DMS114 treated with DMSO at 0.1 percent for 48 hours (cell line): Measurements from ENCODE around the gene ZNF281.
"Not testable (repeated sequence)": the region's sequence is repeated elsewhere in the genome, so short reads cannot be mapped to it uniquely, and the experiment has no call there.

Experiments used
- DNase-seq: peaks from one replicate; lab custom pipeline; 2025; ENCODE audit not compliant: unreplicated experiment; lab: John Stamatoyannopoulos, UW

ZNF281 gene

DNA sequence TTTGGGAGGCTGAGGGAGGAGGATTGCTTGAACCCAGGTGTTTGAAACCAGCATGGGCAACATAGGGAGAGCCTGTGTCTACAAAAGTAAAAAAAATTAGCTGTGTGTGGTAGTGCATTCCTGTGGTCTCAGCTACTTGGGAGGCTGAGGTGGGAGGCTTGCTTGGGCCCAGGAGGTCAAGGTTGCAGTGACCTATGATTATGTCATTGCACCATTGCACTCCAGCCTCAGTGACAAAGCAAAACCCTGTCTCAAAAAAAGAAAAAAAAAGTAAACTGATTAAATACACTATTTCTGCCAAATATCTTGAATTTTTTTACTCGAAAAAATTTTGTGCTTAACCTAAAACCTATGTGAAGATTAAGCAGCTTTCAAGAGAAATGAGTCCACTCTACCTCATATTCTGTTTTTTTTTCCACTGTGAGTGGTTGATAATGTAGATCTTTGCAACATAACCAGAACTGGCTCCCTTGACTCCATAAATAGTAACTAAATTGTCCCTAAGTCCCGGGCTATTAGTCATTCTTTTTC is 19.4 kb upstream of the ZNF281 start:
- DNase-seq: no peak

DNA sequence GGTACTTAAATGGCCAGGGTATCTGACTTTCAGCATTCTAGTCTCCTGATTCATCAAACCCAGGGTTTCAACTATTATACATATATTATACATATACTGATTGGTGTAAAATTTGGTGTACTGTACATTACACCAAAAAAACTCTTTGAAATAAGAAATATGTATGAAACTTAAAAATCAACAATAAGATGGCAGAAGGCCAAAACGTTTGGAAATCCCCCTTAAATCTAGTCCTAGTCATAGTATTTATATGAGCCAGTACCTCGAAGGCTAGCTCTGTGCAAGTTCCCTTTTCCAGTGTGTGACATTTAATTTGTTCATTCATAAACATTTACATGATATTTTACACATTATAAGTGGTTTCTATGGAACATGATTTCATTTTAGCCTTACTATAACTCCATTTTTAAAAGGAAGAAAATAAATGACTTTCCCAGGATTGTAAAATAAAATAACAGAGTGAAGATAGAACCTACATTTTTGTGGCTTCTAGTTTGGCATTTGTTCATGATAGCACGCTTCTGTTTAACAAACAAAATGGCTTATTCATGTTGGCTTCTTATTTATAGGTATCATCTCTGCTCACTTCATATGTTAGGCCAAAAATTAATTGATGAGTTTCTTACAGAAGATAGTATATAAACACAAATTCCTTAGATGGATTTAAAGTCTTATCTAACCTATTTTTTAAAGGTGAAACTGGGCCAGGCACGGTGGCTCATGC is 18.8 kb upstream of the ZNF281 start:
- no peak for DNase-seq

DNA sequence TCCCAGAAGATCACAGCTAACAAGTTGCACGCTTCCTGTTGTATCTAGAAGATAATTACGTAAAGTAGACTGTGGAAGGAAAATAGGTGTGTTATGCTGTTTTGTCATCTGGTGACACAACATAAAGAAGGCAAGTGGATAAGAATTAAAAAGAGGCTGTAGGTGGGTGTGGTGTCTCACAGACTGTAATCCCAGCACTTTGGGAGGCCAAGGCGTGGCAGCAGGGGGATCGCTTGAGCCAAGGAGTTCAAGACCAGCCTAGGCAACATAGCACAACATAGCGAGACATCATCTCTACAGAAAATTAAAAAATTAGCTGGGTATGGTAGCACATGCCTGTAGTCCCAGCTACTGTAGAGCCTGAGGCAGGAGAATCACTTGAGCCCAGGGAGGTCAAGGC is 17.9 kb upstream of the ZNF281 start:
- DNase-seq: no peak

DNA sequence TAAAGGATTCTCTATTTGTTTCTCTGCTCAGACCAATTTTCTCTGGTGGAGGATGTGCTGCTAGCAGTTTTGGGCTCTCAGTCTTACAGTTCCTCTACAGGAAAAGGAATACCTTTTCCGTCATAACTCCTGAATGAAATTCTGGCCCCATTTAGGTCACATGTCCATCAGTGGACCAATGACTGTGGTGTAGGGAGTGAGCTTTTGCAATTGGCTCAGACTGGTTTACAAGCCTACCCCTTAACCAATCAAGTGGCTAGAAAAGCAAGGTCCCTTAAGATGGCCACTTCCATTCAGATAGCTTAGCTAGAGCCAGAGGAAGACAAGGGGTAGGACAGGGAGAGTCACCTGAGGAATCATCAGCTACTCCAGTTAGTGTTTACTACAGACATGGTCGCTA is 16.4 kb upstream of the ZNF281 start:
- no peak for DNase-seq

DNA sequence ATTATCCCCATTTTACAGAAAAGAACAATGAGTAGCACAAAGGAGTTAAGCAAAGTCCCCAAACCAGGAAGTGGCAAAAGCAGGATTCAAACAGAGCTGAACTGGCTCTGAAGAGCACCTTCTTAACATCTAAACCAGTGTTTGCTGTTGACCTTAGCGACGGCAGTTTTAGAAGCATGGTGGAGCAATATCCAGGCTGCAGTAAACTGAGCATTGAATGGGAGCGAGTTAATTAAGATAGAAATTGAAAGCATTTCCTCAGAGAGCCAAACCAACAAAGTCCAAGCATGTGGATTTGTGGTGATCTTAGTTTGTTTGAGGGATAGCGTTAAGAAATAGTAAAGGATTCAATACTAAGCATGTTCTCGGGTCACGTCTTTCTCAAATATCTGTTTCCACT is 13.4 kb upstream of the ZNF281 start:
- DNase-seq: no peak

DNA sequence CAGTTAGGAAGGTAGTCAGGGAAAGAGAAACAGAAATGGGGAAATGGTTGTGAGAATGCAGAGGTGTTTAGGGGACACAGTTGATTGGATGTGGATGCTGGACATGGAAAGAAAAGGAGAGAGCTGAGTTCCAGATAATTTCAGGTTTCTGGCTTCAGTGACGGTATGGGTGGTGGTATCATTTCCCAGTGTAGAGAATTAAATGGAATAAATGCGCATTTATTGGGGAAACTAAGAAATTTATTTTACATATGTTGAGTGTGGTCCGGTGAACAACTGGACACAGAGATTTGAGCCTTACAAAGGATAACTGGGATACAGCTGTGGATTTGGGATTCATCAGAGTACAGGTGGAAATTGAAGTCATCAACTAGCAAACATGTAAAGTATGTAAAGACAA is 12.4 kb upstream of the ZNF281 start:
- DNase-seq: no peak

DNA sequence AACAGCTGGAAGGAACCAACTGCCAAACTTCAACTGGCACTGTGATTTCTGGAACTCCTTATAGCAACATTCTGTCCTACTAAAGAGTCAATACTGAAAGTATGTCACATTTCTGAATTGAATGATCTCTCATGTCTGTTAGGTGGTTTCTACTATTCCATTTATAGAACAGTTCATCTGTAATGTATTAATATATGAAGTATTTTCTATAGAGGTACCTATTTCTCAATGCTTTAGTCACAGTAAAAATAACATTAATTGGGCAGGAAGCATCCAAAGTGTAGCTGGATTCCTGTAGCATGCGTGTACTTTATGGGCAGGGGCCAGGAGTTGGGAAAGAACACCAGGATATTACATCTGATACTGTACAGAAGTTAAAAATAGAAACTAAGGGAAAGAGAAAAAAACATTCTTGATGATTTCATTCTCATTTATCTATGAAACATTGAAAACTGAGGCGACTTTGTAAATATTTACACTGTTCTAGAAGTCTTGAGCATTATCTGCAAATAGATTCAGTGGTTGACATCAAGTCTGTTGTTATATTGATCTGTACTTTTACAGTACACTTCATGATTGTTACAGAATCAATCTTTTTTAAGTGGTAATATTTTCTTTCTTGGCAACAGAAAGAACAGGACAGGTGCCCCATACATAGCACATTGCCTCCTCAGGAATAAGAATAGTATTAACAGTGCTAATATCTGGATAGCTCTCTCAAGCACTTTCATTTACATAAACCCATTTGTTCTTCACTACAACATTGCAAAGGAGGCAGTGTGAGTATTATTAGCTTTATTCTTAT is 6.2 kb upstream of the ZNF281 start:
- no peak for DNase-seq

DNA sequence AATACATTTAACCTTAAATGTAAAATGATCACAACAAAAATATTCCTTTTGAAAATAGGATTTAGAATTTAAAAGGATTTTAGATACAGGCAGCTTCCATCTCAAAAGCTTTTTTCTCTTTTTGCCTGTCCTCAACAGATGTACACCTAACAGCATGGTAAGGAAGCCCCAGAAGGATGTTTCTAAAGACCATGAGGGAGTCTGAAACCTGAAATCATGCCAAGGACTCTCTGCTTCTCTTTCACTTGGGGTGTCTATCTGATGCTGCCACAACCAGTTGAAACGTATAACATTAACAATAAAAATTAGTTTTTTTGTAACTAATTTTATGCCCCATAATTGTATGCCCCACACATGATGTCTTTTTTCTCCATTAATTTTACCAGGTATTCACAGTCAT is 5.4 kb upstream of the ZNF281 start:
- no peak for DNase-seq

DNA sequence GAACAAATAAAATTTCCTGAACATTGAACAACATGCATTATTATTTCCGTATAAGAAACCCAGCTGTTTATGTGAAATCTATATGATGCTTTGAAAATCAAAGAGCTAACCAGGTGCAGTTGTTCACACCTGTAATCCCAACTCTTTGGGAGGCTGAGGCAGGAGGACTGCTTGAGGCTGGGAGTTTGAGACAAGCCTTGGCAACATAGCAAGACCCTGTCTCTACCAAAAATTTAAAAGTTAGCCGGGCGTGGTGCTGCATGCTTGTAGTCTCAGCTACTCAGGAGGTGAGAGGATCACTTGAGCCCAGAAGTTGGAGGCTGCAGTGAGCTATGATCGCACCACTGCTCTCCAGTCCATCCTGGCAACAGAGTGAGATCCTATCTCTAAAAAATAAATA is 4.8 kb upstream of the ZNF281 start:
- no peak for DNase-seq

DNA sequence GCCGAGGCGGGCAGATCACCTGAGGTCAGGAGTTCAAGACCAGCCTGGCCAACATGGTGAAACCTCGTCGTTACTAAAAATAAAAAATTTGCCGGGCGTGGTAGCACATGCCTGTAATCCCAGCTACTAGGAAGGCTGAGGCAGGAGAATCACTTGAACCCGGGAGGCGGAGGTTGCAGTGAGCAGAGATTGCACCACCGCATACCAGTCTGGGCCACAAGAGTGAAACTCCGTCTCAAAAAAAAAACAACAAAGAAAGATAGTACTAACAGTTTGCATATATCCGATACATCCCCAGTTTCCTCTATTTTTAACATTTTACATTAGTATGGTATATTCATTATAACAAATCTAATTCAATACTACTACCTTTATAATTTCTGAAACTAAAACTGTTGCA is 3.9 kb upstream of the ZNF281 start:
- DNase-seq: not testable (repeated sequence)

DNA sequence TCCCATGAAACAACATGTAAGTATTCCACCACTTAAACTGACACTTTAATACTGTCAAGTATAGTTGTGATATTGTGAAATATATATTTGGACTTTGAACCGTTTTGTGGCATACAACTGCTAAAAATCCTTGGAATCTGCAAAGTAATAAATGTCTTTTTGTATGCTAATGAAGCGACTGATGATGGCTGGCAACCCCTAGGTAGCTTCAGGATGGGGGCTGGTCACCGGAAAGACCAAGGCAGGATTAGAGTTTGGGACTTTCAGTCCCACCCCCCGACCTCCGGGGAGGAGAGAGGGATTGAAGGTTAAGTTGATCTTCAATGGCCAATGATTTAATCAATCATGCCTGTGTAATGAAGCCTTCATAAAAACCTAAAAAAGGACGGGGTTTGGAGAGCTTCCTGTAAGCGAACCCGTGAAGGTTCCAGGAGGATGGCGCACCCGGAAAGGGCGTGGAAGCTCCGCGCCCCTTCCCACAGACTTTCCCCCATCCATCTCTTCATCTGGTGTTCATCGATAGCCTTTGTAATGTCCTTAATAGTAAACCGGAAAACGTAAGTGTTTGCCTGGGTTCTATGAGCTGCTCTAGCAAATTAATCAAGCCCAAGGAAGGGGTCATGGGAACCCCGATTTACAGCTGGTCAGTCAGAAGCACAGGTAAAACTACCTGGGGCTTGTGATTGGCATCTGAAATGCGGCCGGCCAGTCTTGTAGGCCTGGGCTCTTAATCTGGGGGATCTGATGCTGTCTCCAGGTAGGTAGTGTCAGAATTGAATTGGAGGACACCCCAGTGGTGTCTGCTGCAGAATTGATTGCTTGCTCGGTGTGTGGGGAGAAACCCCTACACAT is 1.8 kb upstream of the ZNF281 start:
- DNase-seq: no peak

DNA sequence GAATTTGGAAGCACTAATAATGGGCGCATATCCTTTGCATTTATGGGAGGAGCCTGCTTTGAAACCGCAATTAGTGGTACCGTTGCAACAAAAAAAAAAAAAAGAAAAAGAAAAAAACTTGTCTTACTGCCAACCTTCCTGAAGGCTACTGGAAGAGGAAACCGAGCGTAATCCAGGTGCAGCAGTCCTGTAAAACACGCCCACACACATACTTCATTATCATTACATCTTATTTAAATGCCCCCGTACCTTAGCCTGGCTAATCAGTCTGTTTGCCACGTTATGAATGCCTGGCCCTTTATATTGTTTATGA is 686 bp upstream of the ZNF281 start:
- no peak for DNase-seq

DNA sequence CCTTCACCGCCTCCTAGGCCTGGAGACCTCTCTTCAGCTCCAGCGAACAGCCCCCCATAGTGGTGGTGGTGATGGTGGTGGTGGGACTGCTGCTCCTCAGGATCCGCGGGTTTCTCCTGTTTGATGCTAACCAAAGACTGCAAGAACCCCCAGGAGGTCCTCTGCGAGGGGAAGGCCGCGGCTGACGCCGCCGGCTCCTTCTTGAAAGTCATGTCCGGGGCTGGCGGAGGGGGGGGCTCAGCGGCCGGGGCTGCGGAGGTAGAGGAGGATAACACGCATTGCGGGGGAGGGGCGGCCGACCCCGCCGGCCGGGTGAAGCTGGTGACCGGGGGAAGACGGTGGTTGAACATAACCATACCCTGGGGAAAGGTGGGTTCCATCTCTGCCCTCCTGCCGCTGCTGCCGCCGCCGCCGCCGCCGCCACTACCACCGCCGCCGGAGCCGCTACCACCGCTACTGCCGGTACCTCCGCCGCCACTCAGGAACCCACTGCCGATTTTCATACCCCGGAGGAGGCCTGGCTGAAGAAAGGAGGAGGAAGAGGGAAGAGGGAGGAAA is 554 bp downstream of the ZNF281 start:
- DNase-seq: no peak

DNA sequence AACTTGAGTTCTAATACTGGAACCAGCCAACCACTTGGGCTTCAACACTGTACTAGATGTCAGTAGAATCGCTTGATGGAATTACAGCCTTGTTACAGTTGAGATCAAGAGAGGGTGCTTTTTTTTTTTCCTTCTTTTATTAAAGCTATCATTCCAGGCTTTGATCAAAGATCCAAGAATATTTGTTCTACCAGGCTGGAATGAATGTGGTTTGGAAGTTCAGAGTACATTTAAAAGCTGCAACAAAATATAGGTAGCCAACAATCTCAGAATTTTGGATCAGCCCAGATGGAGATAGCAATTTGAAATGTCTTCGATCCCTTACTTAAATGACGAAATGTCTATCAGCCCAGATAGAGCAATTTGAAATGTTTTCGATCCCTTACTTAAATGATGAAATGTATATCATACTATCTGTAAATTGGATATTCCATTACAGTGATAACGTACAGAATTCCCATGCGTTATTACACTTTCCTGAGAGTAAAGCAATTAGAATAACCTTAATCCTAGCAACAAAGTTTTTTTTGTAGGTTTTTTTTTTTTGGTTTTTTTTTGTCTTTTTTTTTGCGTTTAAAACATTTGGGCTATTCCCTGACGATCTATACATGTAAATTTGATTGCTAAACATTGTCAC is 3.6 kb downstream of the ZNF281 start:
- no peak for DNase-seq

DNA sequence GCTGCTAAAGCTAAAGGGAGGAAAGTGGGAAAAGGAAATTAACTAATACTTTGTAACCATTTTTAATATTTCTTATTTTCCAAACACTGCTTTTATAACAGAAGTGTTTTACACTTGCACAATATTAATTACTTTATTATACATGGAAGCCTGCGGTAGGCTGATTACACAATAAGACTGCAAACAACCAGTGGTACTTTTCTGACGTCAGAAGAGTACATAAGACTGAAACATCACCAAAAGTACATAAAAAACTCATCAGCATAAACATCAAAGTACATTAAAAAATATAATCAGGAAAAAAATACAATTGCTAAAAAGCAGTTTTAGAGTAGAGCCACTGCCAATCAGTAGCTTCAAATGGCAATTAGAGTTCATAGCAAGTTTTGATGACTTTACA is 4.6 kb downstream of the ZNF281 start:
- no peak for DNase-seq

DNA sequence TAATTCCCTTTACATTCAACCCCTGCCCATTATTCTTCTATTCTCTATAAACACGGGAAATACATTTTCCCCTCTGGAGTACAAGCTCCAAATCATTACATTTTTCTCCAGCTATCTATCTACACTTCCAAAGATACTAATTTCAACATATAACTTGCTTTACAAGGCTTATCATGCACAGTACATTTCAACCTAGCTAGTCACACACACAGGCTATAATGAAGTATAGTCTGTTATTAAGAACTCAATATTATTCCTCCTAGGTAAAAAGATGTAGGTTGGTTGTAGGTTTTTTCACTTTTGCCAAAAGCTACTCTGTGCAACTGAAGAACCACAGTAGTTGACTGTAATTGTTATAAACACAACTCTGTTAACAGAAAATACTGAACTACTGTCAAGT is 8.1 kb downstream of the ZNF281 start:
- no peak for DNase-seq

DNA sequence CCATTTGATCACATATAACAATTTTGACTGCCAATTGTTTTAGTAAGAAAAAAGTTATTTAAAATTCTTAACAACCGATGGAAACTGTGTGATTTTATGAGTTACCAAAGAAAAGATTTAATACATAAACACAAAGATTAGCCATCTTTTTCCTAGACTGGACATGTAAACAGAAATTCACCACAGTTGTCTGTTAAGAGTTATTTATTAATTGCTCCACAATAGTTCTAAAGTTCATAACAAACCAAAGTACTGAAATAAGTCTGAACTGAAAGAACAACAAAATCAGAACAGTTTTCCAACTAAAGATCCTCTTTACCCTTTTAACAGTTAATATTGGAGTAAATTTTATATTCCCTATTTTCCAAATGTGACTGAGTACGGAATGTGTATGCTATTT is 8.6 kb downstream of the ZNF281 start:
- no peak for DNase-seq

DNA sequence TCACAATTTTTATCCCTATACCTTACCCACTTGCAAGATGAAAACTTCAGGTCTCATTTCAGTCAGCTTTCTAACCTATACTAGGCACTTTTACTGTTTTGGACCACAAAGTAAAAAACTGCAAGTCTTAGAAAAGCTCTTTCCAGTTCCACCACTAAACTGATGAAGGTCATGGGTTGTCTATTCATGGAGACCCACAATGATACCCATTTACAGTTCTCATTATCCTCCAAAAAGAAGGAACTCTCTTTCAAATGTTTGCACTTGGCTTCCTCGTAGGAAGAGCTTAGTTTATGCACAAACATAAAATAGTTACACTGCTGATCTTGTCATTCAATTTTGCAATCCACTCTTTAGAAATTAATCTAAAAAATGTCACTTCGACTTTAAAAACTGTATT is 9.3 kb downstream of the ZNF281 start:
- DNase-seq: no peak

DNA sequence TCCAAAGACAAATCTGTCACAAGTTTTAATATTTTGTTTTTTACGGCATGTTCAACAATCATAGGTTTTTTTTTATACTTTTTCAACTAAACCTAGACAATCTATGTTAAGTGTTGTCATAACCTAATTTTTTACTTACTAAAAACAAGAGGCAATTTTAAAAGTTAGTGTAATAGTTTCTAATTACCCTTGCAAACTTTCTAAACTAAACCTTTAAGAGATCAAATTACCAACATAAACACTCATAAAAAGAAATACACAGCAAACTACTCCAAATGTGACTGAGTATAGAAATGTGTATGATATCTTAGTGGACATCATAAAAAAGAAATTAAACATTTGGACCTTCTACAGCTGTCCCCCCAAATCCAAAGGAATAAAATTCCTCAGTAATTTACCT is 10.0 kb downstream of the ZNF281 start:
- DNase-seq: no peak

DNA sequence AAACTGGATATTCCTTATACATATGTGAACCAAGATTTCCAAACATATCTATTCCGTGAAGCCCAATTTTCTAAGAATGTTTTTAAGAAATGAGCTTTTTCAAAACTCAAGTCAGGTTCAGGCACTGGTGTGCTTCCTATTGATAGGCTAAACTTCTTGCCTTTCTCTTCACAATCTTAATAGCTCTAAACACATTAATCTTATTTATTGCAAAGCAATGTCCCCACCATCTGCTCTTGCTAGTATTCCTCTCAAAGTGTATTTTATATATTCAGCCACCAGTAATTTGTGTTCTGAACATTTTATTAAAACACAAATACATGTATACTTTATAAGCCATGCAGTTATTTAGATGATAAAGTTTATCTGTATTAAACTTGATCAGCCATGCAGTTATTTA is 11.5 kb downstream of the ZNF281 start:
- no peak for DNase-seq

DNA sequence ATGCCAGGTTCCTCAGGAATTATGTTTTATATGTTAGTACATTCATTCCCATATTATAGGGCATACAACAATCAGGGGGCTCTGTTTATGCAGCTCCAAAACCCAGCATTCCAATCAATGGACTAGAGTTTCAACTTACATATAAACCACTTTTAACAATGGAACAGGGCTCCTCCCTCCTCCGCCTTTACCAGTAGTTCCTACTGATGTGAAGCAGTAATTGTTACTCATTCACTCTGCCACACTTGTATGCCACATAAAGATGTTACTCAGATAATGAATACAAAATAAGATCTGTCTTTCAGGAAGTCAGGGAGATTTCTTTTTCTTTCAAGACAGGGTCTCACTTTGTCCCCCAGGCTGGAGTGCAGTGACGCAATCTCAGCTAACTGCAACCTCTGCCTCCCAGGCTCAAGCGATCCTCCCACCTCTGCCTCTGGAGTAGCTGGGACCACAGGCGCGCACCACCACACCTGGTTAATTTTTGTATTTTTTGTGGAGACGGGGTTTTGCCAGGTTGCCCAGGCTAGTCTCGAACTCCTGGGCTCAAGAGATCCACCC is 17.1 kb downstream of the ZNF281 start:
- no peak for DNase-seq
